Measurements from ENCODE around the gene CD151.

GRCh38 chr11:865462-866430 lies 33.0 kb downstream of the CD151 start:
- TF ChIP-seq POLR2A (IDR thresholded peaks at IDR 0.05) (no peak), CTCF (IDR thresholded peaks at IDR 0.05) (no peak)
